Adrenal gland (tissue), 5 donors: Measurements from ENCODE around the gene C1QTNF8.

Source experiments
- CTCF ChIP-seq, 6 experiments: fragments of 450-650 bp in 4 of 6; fragments of 200-600 bp in 2 of 6; sonication (generic) in 1 of 6; IDR thresholded peaks; 1 replicate in 5 of 6; 2 replicates in 1 of 6; pipeline versions ENCODE4 v1.5.1 to v1.8.0; 2016 to 2021; ENCODE audit warnings: antibody characterized with exemption in 6 of 6, mild to moderate bottlenecking in 2 of 6, moderate library complexity in 1 of 6
- POLR2A ChIP-seq, 2 donors: fragments of 450-650 bp; IDR thresholded peaks; one replicate each; pipeline ENCODE4 v1.6.1; 2017; ENCODE audit warnings: antibody characterized with exemption in 2 of 2, mild to moderate bottlenecking in 2 of 2, moderate library complexity in 1 of 2
- donor health status: DM: no; HTN: no; CAD: no.

- TF ChIP-seq CTCF (IDR thresholded peaks at IDR 0.05) (no peak), POLR2A (IDR thresholded peaks at IDR 0.05) (no peak)
Measured at GRCh38 chr16:1090620-1091587, 5.1 kb downstream of the C1QTNF8 start.
